NB4 (cell line): ENCODE data around the gene FPR2.

Source experiments
- CTCF ChIP-seq: IDR thresholded peaks from one replicate; pipeline ENCODE4 v1.5.1; 2012; ENCODE audit warnings: low read depth, low read length
- MAX ChIP-seq: IDR thresholded peaks from 2 replicates; pipeline ENCODE4 v1.6.1; 2011; ENCODE audit warnings: low read depth, low read length
- POLR2A ChIP-seq: IDR thresholded peaks from 2 replicates; pipeline ENCODE4 v1.6.1; 2011; ENCODE audit warnings: mild to moderate bottlenecking; ENCODE audit not compliant: insufficient read length; ENCODE audit errors: extremely low read depth

GRCh38 chr19:51726049-51726448 lies 34.9 kb upstream of the FPR2 start:
- no peak for TF ChIP-seq POLR2A
- no peak for TF ChIP-seq CTCF
- no peak for TF ChIP-seq MAX
